EL (cell line): ENCODE results near the gene RSBN1L.
"Not testable (repeated sequence)": the region's sequence is repeated elsewhere in the genome, so short reads cannot be mapped to it uniquely, and the experiment has no call there.

Experiments
- DNase-seq: peaks from one replicate; pipeline ENCODE4 v3.0.0-alpha.2; 2016

Gene RSBN1L

DNA sequence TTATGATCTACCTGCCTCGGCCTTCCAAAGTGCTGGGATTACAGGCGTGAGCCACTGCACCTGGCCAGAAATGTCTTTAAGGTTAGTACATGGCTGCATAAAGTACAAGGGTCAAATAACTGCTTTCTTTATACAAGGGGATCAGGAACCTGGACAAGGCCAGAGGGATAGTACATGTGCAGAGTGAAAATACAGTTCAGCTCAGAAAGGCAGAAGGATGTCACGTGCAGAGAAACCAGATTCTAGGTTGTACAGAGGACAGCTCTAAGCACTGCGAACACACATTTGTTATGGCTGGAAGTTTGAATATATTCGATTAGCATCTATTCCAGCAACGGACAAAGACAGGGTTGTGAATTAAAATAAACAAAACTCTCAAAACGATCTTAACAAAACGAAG lies 6.0 kb upstream of the RSBN1L start:
- no peak for DNase-seq

DNA sequence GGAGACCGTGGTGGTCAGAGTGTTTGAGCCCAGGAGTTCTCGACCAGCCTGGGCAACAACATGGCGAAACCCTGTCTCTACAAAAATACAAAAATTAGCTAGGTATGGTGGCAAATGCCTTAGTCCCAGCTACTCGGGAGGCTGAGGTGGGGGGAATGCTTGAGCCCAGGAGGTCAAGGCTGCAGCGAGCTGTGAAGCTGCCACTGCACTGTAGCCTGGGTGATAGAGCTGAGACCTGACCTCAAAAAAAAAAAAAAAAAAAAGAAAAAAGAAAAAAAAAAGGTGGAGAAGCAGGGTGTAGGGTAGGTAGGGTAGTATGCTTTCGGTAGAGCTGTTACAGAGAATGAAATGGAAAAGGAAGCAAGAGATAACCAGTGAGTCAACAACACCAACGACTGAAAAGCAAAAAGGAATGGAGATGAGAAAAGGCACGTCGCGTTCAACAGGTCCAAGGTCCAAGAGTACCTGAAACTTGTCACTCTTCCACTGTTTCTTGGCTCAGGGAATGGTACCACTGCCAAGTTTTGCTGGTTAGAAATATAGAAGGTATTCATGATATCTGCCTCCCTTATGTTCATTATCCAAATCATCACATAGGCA lies 4.3 kb upstream of the RSBN1L start:
- no peak for DNase-seq

DNA sequence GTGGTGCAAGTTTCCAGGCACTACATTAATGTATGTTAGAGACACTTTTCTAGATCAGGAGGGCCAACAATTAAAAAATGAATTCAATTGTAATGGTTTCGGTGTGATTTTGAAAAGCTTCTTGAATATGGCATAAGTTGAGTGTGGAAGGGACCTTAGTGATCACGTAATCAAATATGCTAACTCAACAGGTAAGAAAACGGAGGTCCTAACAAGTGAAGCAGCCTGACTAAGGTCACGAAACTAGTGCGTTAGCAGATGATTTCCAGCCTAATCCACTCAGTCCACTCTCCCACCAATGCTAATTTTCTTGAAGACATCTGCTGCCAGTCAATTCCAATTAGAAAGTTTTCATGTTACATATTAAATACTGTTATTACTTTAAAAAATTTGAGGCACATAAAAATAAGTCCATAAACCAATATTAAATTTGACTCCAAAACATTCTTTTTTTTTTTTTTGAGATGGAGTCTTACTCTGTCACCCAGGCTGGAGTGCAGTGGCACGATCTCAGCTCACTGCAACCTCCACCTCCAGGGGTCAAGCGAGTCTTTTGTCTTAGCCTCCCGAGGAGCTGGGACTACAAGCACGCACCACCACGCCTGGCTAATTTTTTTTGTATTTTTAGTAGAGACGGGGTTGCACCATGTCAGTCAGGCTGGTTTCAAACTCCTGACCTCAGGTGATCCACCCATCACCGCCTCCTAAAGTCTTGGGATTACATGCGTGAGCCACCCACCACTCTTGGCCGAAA lies 2.3 kb upstream of the RSBN1L start:
- DNase-seq: no peak

DNA sequence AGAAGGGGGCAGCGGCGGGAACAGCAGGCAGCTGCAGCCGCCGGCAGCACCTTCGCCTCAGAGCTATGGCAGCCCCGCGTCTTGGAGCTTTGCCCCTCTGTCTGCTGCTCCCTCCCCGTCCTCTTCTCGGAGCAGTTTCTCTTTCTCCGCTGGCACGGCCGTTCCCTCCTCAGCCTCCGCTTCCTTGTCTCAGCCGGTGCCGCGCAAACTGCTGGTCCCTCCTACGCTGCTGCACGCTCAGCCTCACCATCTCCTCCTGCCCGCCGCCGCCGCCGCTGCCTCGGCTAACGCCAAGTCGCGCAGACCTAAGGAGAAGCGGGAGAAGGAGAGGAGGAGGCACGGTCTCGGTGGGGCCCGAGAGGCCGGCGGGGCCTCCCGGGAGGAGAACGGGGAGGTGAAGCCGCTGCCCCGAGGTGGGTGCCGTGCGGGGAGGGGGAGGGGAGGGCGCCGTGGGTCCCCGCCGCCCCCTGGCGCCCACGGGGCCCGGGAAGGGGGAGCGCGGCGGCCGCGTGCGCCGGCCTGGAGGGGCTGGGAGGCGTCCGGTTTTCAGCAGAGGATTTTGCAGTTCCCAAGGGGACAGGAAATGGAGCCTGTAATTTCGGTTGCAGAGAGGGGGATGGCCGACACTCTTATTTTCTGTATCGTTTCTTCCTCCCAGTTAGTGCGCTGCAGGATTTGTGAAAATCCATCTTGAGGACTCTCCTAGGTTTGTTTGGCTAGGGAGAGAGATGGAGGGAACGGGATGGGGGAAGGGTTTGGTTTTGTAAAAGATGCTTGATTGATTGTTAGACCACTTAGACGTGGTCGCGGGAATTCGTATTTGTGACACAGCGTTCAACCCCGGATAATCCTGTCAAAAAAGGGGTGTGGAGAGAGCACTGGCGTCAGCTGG lies 630 bp downstream of the RSBN1L start:
- DNase-seq: peak; percentile 61

DNA sequence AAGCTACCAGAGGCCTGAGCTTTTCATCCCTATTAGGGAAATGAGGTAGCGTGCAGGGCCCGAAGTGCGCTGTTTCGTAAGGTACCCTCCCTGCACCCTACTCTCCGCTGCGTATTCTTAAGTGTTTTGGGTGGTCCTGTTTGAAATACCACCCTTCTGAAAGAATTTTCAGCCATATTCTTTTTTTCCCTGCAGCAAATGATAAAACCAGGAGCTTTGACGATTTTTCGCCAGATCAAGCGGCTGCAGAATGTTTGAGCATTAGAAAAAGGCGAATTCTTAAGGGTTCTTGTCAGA lies 1.2 kb downstream of the RSBN1L start:
- no peak for DNase-seq

DNA sequence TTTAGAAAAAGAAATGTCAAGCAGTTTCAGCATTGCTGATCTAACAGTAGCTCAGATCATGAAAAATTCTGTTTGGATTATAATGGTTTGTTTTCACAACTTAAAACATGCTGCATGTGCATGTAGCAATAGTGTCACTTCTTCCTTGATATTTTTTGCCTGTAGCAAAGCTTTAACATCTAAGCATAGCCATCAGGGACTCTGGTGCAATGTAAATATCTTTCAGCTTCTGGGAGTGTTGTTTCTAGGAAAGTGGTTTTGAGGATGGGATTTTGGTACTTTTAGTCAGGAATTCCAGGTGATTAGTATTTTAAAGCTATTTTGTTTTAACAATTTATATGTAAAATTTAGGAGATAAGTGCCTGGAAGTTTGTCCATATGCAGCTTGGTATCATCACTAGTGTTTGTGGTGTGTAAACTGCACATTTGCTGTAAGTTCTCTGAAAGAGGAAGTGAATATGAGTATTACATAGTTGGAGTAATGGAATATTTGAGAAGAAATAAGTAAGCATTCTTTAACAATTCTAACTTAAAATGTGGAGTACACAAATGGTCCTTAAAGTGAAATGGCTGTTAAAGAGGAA lies 1.9 kb downstream of the RSBN1L start:
- no peak for DNase-seq

DNA sequence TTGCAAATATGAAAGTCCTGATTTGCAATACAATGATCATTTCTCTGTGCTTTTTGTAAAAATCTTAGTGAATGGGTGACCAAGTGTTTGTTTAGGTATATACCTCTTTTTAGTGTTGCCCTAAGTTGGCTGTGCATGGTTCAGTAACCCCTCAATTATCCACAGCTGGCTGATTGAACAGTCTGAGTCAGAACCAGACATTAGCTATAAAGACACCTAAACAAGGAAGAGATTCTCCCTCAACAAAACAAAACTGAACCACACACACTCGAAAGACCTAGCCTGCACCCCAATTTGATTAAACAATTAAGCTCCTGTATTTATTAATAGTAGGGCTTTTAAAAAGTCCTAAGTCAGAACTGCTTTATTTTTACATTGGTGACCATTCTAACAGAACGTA lies 2.8 kb downstream of the RSBN1L start:
- no peak for DNase-seq

DNA sequence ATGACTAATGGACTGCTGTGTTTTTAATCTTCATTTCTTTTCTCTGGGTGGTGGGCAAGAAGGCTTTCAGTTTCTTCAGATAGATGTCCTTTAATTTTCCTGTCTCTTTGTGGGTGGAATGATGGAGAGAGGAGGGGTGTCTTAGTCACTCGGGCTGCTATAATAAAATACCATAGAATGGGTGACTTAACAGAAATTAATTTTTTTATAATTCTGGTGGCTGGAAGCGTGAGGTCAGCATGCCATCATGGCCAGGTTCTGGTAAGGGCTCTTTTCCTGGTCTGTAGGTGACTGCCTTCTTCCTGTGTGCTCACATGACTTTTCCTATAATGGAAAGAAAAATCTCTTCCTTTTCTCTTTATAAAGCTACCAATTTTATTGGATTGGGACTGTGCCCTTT lies 6.3 kb downstream of the RSBN1L start:
- DNase-seq: peak; percentile 48

DNA sequence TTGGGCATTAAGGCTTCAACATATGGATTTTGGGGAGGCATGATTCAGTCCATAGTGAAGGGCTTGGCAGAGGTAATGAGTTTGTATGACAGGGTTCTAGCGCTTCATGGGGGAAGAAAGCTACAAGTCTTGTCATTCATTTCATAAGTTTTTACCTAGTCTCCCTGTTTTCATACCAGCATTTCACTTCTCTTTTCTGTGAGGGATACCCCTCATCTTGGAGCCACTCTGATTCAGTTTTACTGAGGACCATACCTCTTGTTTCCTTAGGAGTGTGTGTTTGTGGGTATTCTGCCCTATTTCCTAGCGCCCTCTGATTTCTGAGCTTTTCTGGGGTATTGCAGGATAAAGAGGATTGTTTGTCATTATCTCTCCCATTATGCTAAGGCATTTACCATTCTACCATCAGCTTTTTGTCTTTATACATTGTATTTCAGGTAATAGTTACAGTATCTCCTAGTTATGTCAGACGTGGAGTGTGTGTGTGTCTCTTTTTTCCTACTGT lies 6.8 kb downstream of the RSBN1L start:
- DNase-seq: no peak

DNA sequence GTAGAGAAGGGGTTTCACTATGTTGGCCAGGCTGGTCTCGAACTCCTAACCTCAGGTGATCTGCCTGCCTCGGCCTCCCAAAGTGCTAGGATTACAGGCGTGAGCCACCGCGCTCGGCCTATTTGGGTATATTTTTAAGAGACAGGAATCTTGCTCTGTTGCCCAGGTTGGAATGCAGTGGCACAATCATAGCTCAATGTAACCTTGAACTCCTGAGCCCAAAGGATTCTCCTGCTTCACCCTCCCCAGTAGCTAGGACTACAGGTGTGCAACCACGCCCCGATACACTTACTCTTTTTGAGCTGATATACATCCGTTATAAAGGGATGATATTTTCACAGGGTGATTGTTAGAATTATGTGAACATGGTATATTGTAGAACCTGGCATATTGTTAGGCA lies 7.4 kb downstream of the RSBN1L start:
- not testable (repeated sequence) for DNase-seq

DNA sequence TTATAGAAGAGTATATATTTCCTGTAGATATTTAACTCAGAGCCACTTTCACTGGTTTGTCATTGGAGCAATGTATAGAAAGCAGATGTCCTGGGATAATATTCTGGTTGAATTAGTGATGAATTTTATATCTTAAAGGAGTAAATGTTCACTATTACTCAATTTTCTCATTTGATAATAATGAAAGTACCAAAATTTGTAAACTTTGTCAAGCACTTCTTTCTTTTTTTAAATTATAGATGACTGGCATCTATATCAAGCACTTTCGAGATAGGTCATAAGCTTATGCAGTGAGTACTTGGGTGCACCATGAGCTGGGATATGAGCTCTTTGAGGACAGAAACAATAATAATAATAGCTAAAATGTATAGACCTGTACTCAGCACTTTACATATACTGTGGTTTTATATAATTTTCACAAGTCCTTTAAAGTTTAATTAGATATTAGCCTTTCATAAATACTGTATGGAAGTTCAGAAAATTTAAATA lies 11.3 kb downstream of the RSBN1L start:
- no peak for DNase-seq

DNA sequence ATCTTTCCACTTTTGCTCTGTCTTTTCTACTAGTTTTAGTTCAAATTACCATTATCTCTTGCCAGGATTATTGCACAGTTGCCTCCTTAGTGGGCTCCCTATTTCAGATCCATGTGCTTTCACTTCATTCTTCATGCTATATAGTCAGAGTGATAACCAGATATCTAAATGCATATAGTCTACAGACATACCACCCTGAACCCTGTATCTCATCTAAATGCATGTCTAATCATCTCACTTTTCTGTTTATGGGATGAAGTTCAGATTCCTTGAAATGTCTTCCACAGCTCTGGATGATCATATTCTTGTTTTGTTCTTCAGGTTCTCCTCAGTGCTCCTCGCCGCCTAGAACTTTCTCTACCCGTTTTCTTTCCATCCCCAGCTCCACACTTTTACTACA lies 13.8 kb downstream of the RSBN1L start:
- no peak for DNase-seq

DNA sequence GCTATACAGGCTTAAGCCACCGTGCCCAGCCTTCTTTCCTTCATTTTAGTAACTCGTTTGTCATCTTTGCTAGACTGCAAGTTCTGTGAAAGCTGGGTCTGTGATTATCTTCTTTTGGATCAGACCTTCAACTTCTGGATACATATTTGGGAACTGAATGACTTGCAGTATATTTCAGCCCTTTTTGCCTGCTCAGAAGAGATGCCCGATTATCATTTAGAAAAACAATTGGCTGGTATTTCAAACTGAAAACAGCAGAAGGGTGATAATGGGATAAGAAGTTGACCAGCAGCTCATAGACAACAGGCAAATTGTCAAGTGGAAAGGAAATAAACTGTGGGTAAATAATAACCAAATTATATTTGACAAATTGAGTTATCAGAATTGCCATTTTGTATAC lies 14.6 kb downstream of the RSBN1L start:
- DNase-seq: no peak

DNA sequence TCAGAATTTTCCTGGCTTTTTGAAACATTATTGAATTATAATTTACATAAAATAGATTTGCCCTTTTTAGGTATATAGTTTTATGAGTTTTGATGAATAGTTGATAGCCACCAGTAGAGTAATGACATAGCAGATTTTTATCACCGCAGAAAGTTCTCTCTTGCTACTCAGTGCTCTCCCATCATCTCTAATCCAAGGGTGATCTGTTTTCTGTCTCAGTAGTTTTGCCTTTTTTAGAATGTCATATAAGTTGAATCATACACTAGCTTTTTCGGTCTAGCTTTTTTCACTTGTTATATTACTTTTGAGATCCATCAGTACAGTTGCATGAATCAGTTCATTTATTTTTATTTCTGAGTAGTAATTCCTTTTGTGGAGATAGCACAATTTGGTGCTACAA lies 17.9 kb downstream of the RSBN1L start:
- no peak for DNase-seq

DNA sequence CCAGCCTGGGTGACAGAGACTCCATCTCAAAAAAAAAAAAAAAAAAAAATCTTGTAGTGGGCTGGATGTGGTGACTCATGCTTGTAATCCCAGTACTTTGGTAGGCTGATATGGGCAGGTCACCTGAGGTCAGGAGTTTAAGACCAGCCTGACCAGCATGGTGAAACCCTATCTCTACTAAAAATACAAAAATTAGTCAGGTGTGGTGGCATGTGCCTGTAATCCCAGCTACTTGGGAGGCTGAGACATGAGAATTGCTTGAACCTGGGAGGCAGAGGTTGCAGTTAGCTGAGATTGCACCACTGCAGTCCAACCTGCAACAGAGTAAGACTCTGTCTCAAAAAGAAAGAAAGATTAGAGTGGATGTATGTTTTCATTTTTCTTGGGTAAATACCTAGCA lies 18.7 kb downstream of the RSBN1L start:
- peak; percentile 31 for DNase-seq

DNA sequence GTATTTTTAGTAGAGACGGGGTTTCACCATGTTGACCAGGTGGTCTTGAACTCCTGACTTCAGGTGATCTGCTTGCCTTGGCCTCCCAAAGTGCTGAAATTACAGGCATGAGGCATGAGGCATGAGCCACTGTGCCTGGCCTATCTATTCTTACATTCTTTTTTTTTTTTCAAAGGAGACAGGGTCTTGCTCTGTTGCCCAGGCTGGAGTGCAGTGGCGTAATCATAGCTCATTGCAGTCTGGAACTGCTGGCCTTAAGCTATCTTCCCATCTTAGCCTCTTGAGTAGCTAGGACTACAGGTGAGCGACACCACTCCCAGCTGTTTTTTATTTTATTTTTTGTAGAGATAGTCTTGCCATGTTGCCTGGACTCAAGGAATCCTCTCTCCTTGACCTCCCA lies 20.5 kb downstream of the RSBN1L start:
- no peak for DNase-seq

DNA sequence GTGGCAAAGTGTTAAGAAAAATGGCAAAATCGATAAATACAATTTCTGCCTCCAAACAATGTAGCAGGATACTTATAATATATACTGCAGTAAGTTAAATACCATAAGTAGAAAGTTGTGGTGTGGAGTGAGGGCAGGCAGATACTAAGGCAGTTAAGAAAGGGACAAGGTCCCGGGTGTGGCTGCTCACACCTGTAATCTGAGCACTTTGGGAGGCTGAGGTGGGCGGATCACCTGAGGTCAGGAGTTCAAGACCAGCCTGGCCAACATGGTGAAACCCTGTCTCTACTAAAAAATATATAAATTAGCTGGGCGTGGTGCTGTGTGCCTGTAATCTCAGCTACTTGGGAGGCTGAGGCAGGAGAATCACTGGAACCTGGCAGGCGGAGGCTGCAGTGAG lies 21.3 kb downstream of the RSBN1L start:
- not testable (repeated sequence) for DNase-seq

DNA sequence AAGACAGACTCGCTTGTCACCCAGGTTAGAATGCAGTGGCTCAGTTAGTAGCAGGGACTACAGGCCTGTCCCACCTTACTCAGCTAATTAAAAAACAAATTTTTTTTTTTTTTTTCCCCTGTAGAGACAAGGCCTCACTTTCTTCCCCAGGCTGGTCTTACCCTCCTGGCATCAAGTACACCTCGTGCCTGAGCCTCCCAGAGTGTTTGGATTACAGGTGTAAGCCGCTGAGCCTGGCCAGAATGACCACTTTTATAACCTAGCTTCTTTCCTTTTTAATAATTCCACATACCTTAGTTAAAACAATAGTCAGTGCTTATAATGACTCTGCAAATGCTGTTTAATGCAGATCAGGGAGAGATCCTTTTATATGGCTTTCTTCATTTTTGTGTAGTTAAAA lies 31.3 kb downstream of the RSBN1L start:
- no peak for DNase-seq

DNA sequence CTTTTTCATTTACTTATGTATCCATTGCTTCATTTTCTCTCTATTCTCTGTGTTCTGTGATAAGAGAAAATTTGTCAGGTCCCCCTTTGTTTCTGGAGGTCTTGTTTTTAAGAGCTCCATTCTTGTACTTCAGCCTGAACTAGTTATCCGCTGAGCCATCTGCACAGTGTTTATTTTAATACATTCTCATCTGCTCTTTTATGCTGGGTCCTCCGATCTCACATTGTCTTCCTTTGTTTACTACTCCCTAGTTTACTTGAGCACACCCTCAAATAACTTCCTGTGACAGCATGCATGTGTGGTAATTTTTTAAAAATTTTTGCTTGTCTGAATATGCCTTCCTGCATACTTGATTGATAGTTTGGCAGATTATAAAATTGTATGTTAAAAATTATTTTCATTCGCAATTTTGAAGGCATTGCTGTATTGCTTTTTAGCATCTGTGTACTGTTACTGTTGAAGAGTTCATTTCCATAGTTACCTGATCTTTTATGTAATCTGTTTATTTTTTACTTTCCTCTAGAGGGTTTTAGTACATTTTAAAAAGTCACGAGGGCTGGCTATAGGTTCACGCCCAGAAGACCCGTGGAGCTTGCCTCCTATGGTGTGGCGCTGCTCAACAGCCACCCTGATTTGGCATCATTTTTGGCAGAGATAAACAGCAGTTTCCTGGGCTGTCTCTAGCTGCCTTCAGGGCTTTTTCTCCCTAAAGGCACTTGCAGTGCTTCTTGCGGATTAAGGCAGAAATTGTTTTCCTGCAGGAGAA lies 31.9 kb downstream of the RSBN1L start:
- peak; percentile 71 for DNase-seq

DNA sequence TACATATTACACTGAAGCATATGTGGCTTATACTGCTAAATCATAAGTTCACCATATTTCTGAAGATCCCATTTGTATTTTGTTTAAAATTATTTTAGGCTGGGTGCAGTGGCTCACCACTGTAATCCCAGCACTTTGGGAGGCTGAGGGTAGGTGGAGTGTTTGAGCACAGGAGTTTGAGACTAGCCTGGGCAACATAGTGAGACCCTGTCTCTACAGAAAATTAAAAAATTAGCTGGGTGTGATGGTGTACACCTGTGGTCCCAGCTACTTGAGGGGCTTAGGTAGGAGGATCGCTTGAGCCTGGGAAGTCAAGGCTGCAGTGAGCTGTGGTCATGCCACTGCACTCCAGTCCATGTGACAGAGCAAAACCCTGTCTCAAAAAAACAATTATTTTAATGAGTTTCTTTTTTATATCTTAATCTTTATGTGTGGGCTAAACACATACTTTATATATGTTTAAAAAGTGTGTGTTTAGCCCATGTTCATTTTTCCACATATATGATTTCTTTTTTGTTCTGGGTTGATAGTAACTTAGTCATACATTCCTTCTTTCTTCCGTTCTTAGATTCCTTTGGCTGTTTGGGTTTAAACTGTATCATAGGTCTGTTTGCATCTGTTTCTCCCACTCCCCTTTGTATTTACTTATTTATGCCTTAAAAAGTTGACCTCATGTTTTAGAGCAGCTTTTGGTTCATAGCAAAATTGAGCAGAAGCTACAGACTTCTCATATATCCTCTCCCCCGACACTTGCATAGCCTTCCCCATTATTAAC lies 33.5 kb downstream of the RSBN1L start:
- peak; percentile 12 for DNase-seq

DNA sequence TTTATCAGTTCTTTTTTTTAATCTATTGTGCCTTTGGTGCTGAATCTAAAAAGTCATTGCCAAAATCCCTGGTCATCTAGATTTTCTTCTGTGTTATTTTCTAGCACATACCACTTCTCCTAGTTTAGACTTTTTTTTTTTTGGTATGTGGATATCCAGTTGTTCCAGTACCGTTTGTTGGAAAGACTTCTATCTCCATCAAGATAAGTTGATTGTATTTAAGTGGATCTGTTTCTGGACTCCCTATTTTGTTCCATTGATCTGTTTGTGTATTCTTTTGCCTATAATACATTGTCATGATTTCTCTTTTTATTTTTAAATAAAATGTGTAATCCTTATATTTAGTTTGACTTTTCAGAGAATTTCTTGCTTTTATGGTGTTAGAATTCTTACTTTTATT lies 35.5 kb downstream of the RSBN1L start:
- DNase-seq: no peak
